Fibroblast of lung (primary cell): ENCODE results near the gene BAIAP2. TPM values are rescaled to one million over a fixed set of nuclear protein-coding genes. Genes with fewer than 3 reads are reported as not detected.
A peak's percentile ranks its signal among the peaks of the same experiment; 100 is the strongest.

Source experiments
- DNase-seq, 2 donors: peaks; one replicate each; pipeline versions ENCODE4 v3.0.0 to v3.0.0-alpha.2; 2010; ENCODE audit warnings: low read depth in 2 of 2
- H2AFZ ChIP-seq: 2 replicates; pipeline ENCODE4 v1.5.1; 2012; ENCODE audit warnings: low read length, control low read depth, inconsistent platforms
- H3K27ac ChIP-seq: 2 replicates; pipeline ENCODE4 v1.5.1; 2011; ENCODE audit warnings: low read length, control low read depth; ENCODE audit not compliant: insufficient read depth
- H3K27me3 ChIP-seq: 2 replicates; pipeline ENCODE4 v1.5.1; 2011; ENCODE audit warnings: mild to moderate bottlenecking, low read length; ENCODE audit not compliant: control insufficient read depth, insufficient read depth
- H3K36me3 ChIP-seq: 2 replicates; pipeline ENCODE4 v1.5.1; 2011; ENCODE audit warnings: low read length; ENCODE audit not compliant: control insufficient read depth, insufficient read depth
- H3K4me1 ChIP-seq: 2 replicates; pipeline ENCODE4 v1.5.1; 2011; ENCODE audit warnings: low read length; ENCODE audit not compliant: control insufficient read depth, insufficient read depth; ENCODE audit errors: extremely low read depth
- H3K4me2 ChIP-seq: 2 replicates; pipeline ENCODE4 v1.5.1; 2011; ENCODE audit warnings: low read length, control low read depth; ENCODE audit not compliant: insufficient read depth; ENCODE audit errors: extremely low read depth
- H3K4me3 ChIP-seq, 4 experiments: fragments of 200-600 bp in 1 of 4; sonication (generic) in 1 of 4; replicated peaks in 1 of 4; 2 replicates each; pipeline ENCODE4 v1.5.1; 2011 to 2016; ENCODE audit warnings: low read length in 4 of 4, low read depth in 3 of 4, mild to moderate bottlenecking in 3 of 4, control low read depth in 2 of 4, inconsistent platforms in 1 of 4, mixed read lengths in 1 of 4; ENCODE audit not compliant: insufficient read depth in 1 of 4; ENCODE audit errors: control extremely low read depth in 1 of 4
- H3K79me2 ChIP-seq: 2 replicates; pipeline ENCODE4 v1.5.1; 2012; ENCODE audit warnings: mild to moderate bottlenecking, low read length, inconsistent platforms; ENCODE audit not compliant: control insufficient read depth, insufficient read depth
- H3K9ac ChIP-seq: 2 replicates; pipeline ENCODE4 v1.5.1; 2011; ENCODE audit warnings: mild to moderate bottlenecking, low read length, control low read depth; ENCODE audit not compliant: insufficient read depth
- H3K9me3 ChIP-seq: 2 replicates; pipeline ENCODE4 v1.5.1; 2012; ENCODE audit warnings: low read depth, low read length; ENCODE audit not compliant: control insufficient read depth, insufficient read depth
- H4K20me1 ChIP-seq: 2 replicates; pipeline ENCODE4 v1.5.1; 2011; ENCODE audit warnings: low read length; ENCODE audit not compliant: control insufficient read depth, insufficient read depth; ENCODE audit errors: extremely low read depth
- EZH2 ChIP-seq: IDR thresholded peaks from 2 replicates; pipeline ENCODE4 v1.5.1; 2012; ENCODE audit warnings: low read length, control low read depth, mild to moderate bottlenecking; ENCODE audit errors: missing control alignments
- polyA plus RNA-seq, 2 donors: library from polyadenylated mRNA; depleted of rRNA in 1 of 2; stranded (reverse) in 1 of 2; unstranded in 1 of 2; fragments of >200 nt; gene quantifications; 2 replicates each; pipeline ENCODE4 v1.2.1, GENCODE V29; 2011 to 2012; ENCODE audit warnings: missing spikeins in 1 of 2
- total RNA-seq: library from RNA; depleted of rRNA; stranded (reverse); fragments of >200 nt; gene quantifications from 2 replicates; pipeline ENCODE4 v1.2.1, GENCODE V29; 2014
- TF ChIP-seq, protein P1 (sequence below), 2 donors: IDR thresholded peaks in 1 of 2; conservative IDR thresholded peaks in 1 of 2; 1 replicate in 1 of 2; 2 replicates in 1 of 2; pipeline ENCODE4 v1.5.1; 2011 to 2012; ENCODE audit warnings: low read length in 2 of 2, control low read depth in 1 of 2, inconsistent platforms in 1 of 2, low read depth in 1 of 2, mild to moderate bottlenecking in 1 of 2

BAIAP2 gene
- total and polyA plus RNA-seq, 2 donors (not counting 1 experiment from before 2014, with no cell fraction given), result 6.0 to 13.4 TPM

DNA sequence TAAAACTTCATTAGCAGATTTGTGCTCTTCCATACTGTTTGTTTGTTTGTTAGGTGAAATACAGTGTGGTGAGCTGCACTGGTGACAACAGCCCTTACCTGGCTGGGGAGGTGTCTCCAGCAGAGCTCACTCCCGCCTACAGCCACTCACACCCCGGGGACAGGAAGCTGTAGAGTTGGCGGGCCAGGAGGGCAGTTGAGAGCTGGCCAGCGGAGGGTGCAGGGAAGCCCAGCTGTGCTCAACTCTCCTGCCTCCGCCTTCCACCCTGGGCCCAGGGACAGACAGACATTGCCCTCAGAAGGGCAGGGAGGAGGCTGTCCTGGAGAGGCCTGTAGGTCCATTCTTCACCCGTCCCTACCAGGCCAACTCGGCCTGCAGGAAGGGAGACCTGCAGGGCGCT is 81.8 kb downstream of the BAIAP2 start:
- Histone ChIP-seq H3K36me3 (no peaks in the 10 kb centered on the region), H3K27me3 (no peaks in the 10 kb centered on the region), H3K9ac (no peak overlapping the region), H3K79me2 (no peaks in the 10 kb centered on the region), H3K9me3 (no peaks in the 10 kb centered on the region), H3K27ac (no peak overlapping the region), H4K20me1 (no peaks in the 10 kb centered on the region), H3K4me1 (no peaks in the 10 kb centered on the region), H3K4me2 (no peak overlapping the region), H3K4me3 (no peak overlapping the region), H2AFZ (no peak overlapping the region)
- no peak for DNase-seq
- no peak for TF ChIP-seq EZH2
- TF ChIP-seq, protein P1, sequence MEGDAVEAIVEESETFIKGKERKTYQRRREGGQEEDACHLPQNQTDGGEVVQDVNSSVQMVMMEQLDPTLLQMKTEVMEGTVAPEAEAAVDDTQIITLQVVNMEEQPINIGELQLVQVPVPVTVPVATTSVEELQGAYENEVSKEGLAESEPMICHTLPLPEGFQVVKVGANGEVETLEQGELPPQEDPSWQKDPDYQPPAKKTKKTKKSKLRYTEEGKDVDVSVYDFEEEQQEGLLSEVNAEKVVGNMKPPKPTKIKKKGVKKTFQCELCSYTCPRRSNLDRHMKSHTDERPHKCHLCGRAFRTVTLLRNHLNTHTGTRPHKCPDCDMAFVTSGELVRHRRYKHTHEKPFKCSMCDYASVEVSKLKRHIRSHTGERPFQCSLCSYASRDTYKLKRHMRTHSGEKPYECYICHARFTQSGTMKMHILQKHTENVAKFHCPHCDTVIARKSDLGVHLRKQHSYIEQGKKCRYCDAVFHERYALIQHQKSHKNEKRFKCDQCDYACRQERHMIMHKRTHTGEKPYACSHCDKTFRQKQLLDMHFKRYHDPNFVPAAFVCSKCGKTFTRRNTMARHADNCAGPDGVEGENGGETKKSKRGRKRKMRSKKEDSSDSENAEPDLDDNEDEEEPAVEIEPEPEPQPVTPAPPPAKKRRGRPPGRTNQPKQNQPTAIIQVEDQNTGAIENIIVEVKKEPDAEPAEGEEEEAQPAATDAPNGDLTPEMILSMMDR (conservative IDR thresholded peaks at IDR 0.05 in 1 of 2, IDR thresholded peaks at IDR 0.05 in 1 of 2; ENCODE audit: low read depth in 1 of 2, low read length in 2 of 2), result no peak

DNA sequence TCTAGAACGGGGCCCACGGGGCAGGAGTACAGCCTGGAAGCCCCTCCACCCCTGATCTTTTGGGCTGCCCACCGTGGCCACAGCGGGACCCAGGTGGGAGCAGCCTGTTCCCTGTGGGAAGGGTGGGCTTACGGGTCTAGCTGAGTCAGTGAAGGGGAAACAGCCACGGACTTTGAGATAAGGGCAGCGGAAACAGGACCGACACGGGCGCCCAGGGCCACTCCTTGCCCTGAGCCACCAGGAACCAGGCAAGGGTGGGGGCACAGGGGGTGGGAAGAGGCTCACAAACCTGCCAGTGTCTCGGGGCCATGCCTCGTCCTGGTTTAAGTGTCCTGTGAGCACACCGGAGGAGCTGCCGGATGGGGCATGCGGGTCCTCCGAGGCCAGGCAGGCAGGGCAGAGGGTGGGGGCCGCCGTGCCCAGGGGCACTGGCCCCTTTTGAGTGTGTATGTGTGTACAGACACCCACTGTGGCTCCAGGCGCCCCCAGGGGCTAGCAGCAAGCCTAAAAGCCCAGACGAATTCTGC is 82.8 kb downstream of the BAIAP2 start:
- no peak overlapping the region for H3K4me2 ChIP-seq
- H3K27me3 ChIP-seq, result no peaks in the 10 kb centered on the region
- no peak overlapping the region for H2AFZ ChIP-seq
- no peak for DNase-seq
- TF ChIP-seq, protein P1 (conservative IDR thresholded peaks at IDR 0.05 in 1 of 2, IDR thresholded peaks at IDR 0.05 in 1 of 2; ENCODE audit: low read depth in 1 of 2, low read length in 2 of 2), result no peak
- no peak for TF ChIP-seq EZH2
- no peaks in the 10 kb centered on the region for H3K79me2 ChIP-seq
- no peak overlapping the region for H3K27ac ChIP-seq
- no peaks in the 10 kb centered on the region for H3K9me3 ChIP-seq
- no peaks in the 10 kb centered on the region for H3K4me1 ChIP-seq
- no peaks in the 10 kb centered on the region for H3K36me3 ChIP-seq
- no peak overlapping the region for H3K9ac ChIP-seq
- no peak overlapping the region for H3K4me3 ChIP-seq
- no peaks in the 10 kb centered on the region for H4K20me1 ChIP-seq

DNA sequence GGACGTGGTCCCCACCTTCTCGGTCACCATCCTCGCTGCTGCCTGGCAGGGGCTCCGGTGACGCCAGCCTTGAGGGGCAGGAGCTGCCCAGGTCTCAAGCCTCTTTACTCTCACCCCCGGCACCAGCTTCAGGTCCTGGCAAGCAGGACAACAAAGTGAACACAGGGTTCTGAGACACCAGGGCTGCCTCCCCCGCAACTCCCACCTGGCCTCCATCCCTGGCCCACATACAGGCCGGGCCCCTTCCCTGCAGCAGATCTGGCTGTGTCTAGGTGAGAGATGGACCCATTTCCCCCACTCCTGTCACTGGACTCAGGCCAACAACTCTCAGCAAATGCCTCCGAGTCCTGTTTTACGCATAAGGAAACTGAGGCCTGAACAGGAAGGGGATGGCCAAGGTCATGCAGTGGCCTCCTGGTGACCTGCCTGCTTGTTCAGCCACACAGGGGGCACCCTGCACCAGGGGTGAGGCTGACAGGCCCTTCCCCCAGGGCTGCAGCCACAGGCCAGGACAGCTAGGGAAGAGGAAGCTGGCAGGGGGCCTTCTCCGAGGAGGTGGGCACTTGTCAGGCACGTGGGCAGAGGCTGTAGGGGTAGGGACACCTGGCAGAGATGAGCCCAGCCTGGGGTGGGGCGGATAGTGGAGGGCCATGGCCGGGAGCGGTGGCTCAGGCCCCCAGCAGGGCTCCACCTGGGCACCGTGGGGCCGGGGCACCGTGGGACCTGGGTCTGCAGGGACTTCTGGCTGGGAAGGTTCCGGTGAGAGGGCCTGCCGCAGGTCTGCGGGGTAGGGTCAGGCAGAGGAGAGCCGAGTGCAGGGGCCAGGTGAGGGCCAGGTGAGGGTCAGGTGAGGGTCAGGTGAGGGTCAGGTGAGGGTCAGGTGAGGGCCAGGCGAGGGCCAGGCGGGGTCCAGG is 83.6 kb downstream of the BAIAP2 start:
- peak overlapping the region in 2 of 4 experiments; percentile 43 to 50 for H3K4me3 ChIP-seq
- no peak for DNase-seq
- no peak overlapping the region for H3K27ac ChIP-seq
- H3K79me2 ChIP-seq, result no peaks in the 10 kb centered on the region
- no peaks in the 10 kb centered on the region for H3K27me3 ChIP-seq
- H2AFZ ChIP-seq, result no peak overlapping the region
- H3K4me2 ChIP-seq, result peak overlapping the region; percentile 64
- TF ChIP-seq EZH2, result no peak
- TF ChIP-seq, protein P1 (conservative IDR thresholded peaks at IDR 0.05 in 1 of 2, IDR thresholded peaks at IDR 0.05 in 1 of 2; ENCODE audit: low read depth in 1 of 2, low read length in 2 of 2), result no peak
- no peaks in the 10 kb centered on the region for H3K4me1 ChIP-seq
- H4K20me1 ChIP-seq, result no peaks in the 10 kb centered on the region
- no peaks in the 10 kb centered on the region for H3K36me3 ChIP-seq
- H3K9me3 ChIP-seq, result no peaks in the 10 kb centered on the region
- H3K9ac ChIP-seq, result peak overlapping the region; percentile 4
